MM.1S (cell line): ENCODE measurements around the gene LAMC3.

ENCODE experiments used
- DNase-seq: peaks from one replicate; pipeline ENCODE4 v3.0.0-alpha.2; 2015
- H2AFZ ChIP-seq: fragments of 300-600 bp; sonication (generic); 2 replicates; pipeline ENCODE4 v1.6.0; 2016; ENCODE audit warnings: antibody characterized with exemption, low read length
- H3F3A ChIP-seq: fragments of 300-600 bp; sonication (generic); 2 replicates; pipeline ENCODE4 v1.6.1; 2016; ENCODE audit warnings: mild to moderate bottlenecking, antibody characterized with exemption, low read length, moderate library complexity, mixed read lengths; ENCODE audit not compliant: insufficient read depth
- H3K27ac ChIP-seq: fragments of 300-600 bp; sonication (generic); 2 replicates; pipeline ENCODE4 v1.5.1; 2016; ENCODE audit warnings: mild to moderate bottlenecking, low read length
- H3K27me3 ChIP-seq: fragments of 300-600 bp; sonication (generic); replicated peaks from 2 replicates; pipeline ENCODE4 v1.6.0; 2016; ENCODE audit warnings: low read length; ENCODE audit not compliant: insufficient read depth
- H3K36me3 ChIP-seq: fragments of 300-600 bp; sonication (generic); replicated peaks from 2 replicates; pipeline ENCODE4 v1.6.1; 2016; ENCODE audit warnings: mild to moderate bottlenecking, low read length, mixed read lengths; ENCODE audit not compliant: insufficient read depth
- H3K4me1 ChIP-seq: fragments of 300-600 bp; sonication (generic); 2 replicates; pipeline ENCODE4 v1.6.1; 2016; ENCODE audit warnings: low read length, mixed read lengths
- H3K4me2 ChIP-seq: fragments of 300-600 bp; sonication (generic); 2 replicates; pipeline ENCODE4 v1.6.0; 2016; ENCODE audit warnings: low read depth, low read length
- H3K4me3 ChIP-seq: fragments of 300-600 bp; sonication (generic); 2 replicates; pipeline ENCODE4 v1.5.1; 2016; ENCODE audit warnings: low read length, mixed read lengths
- H3K79me2 ChIP-seq: fragments of 300-600 bp; sonication (generic); 2 replicates; pipeline ENCODE4 v1.6.1; 2016; ENCODE audit warnings: mixed run types, low read length, mixed read lengths
- H3K9ac ChIP-seq: fragments of 300-600 bp; sonication (generic); 2 replicates; pipeline ENCODE4 v1.6.1; 2016; ENCODE audit warnings: low read length, mixed read lengths
- H3K9me2 ChIP-seq: fragments of 300-600 bp; sonication (generic); replicated peaks from 2 replicates; pipeline ENCODE4 v1.6.1; 2016; ENCODE audit warnings: mild to moderate bottlenecking, low read length, mixed read lengths; ENCODE audit not compliant: insufficient read depth
- H3K9me3 ChIP-seq: fragments of 300-600 bp; sonication (generic); replicated peaks from 2 replicates; pipeline ENCODE4 v1.6.1; 2016; ENCODE audit warnings: mild to moderate bottlenecking, low read length, mixed read lengths; ENCODE audit not compliant: insufficient read depth
- H4K20me1 ChIP-seq: fragments of 300-600 bp; sonication (generic); 2 replicates; pipeline ENCODE4 v1.6.1; 2016; ENCODE audit warnings: mild to moderate bottlenecking, low read length, moderate library complexity, mixed read lengths; ENCODE audit not compliant: insufficient read depth
- EZH2 ChIP-seq: fragments of 300-600 bp; sonication (generic); optimal IDR thresholded peaks from 2 replicates; pipeline ENCODE3; 2017; ENCODE audit warnings: low read depth, mild to moderate bottlenecking, antibody characterized with exemption, low read length, mixed read lengths
- EZH2phosphoT487 ChIP-seq: fragments of 300-600 bp; sonication (generic); IDR thresholded peaks from 2 replicates; pipeline ENCODE4 v1.6.1; 2018; ENCODE audit warnings: antibody characterized with exemption, low read length
- TF ChIP-seq, protein P1 (sequence below): fragments of 300-600 bp; sonication (generic); IDR thresholded peaks from 2 replicates; pipeline ENCODE4 v1.5.1; 2016; ENCODE audit warnings: antibody characterized with exemption, low read length, mixed read lengths

Gene LAMC3

DNA sequence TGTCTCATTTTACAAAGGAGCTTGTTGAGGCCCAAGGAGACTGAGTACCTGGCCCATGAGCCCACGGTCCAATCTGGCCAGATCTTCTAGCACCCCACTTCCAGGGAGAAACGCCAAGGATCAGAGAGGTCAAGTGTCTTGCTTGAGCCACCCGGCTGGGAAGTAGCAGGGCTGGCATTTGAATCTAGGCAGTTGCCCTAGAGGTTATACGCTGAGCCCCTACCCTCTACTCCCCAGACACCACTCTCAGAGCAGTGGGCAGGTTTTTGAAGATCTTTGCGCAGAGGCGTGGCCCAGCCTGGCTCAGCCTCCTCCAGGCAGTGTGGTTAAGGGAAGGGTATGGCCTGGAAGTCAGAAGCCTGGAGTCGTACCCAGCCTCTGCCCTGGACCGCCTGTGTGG lies 110.6 kb downstream of the LAMC3 start:
- Histone ChIP-seq H3K9me3 (no peaks in the 10 kb centered on the region), H3K27ac (no peak overlapping the region), H3K79me2 (no peaks in the 10 kb centered on the region), H3K4me1 (no peaks in the 10 kb centered on the region), H3K36me3 (no peaks in the 10 kb centered on the region), H3K27me3 (peaks cover 62% of the 10 kb centered on the region), H3F3A (no peaks in the 10 kb centered on the region), H3K9ac (no peak overlapping the region), H3K4me2 (no peak overlapping the region), H3K4me3 (no peak overlapping the region), H2AFZ (no peak overlapping the region), H4K20me1 (no peaks in the 10 kb centered on the region), H3K9me2 (no peaks in the 10 kb centered on the region)
- TF ChIP-seq, protein P1, sequence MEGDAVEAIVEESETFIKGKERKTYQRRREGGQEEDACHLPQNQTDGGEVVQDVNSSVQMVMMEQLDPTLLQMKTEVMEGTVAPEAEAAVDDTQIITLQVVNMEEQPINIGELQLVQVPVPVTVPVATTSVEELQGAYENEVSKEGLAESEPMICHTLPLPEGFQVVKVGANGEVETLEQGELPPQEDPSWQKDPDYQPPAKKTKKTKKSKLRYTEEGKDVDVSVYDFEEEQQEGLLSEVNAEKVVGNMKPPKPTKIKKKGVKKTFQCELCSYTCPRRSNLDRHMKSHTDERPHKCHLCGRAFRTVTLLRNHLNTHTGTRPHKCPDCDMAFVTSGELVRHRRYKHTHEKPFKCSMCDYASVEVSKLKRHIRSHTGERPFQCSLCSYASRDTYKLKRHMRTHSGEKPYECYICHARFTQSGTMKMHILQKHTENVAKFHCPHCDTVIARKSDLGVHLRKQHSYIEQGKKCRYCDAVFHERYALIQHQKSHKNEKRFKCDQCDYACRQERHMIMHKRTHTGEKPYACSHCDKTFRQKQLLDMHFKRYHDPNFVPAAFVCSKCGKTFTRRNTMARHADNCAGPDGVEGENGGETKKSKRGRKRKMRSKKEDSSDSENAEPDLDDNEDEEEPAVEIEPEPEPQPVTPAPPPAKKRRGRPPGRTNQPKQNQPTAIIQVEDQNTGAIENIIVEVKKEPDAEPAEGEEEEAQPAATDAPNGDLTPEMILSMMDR = no peak
- TF ChIP-seq EZH2phosphoT487 (no peak), EZH2 (no peak)
- no peak for DNase-seq

DNA sequence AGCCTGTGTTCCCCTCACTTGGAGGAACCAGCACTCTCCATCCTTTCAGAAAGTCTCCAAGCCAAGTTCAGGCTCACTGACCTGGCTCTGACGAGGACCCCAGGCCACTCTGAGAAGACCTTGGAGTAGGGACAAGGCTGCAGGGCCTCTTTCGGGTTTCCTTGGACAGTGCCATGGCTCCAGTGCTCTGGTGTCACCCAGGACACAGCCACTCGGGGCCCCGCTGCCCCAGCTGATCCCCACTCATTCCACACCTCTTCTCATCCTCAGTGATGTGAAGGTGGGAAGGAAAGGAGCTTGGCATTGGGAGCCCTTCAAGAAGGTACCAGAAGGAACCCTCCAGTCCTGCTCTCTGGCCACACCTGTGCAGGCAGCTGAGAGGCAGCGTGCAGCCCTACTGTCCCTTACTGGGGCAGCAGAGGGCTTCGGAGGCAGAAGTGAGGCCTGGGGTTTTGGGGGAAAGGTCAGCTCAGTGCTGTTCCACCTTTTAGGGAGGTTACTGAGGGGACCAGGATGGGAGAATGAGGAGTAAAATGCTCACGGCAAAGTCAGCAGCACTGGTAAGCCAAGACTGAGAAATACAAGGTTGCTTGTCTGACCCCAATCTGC lies 111.8 kb downstream of the LAMC3 start:
- H3K4me1 ChIP-seq = no peaks in the 10 kb centered on the region
- H4K20me1 ChIP-seq = no peaks in the 10 kb centered on the region
- no peak overlapping the region for H3K9ac ChIP-seq
- H3K4me3 ChIP-seq = no peak overlapping the region
- no peak for DNase-seq
- no peaks in the 10 kb centered on the region for H3K36me3 ChIP-seq
- no peaks in the 10 kb centered on the region for H3K9me2 ChIP-seq
- no peak overlapping the region for H3K27ac ChIP-seq
- peaks cover 3% of the 10 kb centered on the region for H3K79me2 ChIP-seq
- TF ChIP-seq EZH2phosphoT487 = no peak
- no peak for TF ChIP-seq EZH2
- TF ChIP-seq, protein P1 = no peak
- no peak overlapping the region for H2AFZ ChIP-seq
- H3K4me2 ChIP-seq = no peak overlapping the region
- H3F3A ChIP-seq = no peaks in the 10 kb centered on the region
- peaks cover 53% of the 10 kb centered on the region for H3K27me3 ChIP-seq
- no peaks in the 10 kb centered on the region for H3K9me3 ChIP-seq

GRCh38 chr9:131121346-131121745 lies 112.4 kb downstream of the LAMC3 start:
- Histone ChIP-seq H3K4me3 (no peak overlapping the region), H3K36me3 (no peaks in the 10 kb centered on the region), H4K20me1 (no peaks in the 10 kb centered on the region)

More at GRCh38 chr9:131121346-131121745, 112.4 kb downstream of the LAMC3 start:
- no peak overlapping the region for H3K4me2 ChIP-seq
- peaks cover 46% of the 10 kb centered on the region for H3K27me3 ChIP-seq
- no peak overlapping the region for H3K9ac ChIP-seq
- H3K4me1 ChIP-seq = 0 out of 2 replicates have a peak, but pooled peaks cover 4% of the 10 kb centered on the region
- DNase-seq = no peak
- TF ChIP-seq, protein P1 = no peak
- no peak for TF ChIP-seq EZH2
- no peak for TF ChIP-seq EZH2phosphoT487
- H3F3A ChIP-seq = no peaks in the 10 kb centered on the region
- no peaks in the 10 kb centered on the region for H3K9me3 ChIP-seq
- no peak overlapping the region for H2AFZ ChIP-seq
- no peak overlapping the region for H3K27ac ChIP-seq
- H3K9me2 ChIP-seq = no peaks in the 10 kb centered on the region
- peaks cover 9% of the 10 kb centered on the region for H3K79me2 ChIP-seq
